ENCODE measurements around the gene ZBTB3. TPM values are rescaled to one million over a fixed set of nuclear protein-coding genes. Genes with fewer than 3 reads are reported as not detected.
A peak's percentile ranks its signal among the peaks of the same experiment; 100 is the strongest.
"Not testable (repeated sequence)": the region's sequence is repeated elsewhere in the genome, so short reads cannot be mapped to it uniquely, and the experiment has no call there.

ZBTB3 gene
- total and polyA plus RNA-seq, 8 donors = 7.3 to 11.2 (median 8.9) TPM

GRCh38 chr11:62747475-62748160, 6.3 kb downstream of the ZBTB3 start:
- no peak for TF ChIP-seq CTCF (IDR thresholded peaks at IDR 0.05)
- Histone ChIP-seq H3K27ac (no peak overlapping the region), H3K4me3 (no peak overlapping the region), H3K4me1 (peaks cover 2 to 9% of the 10 kb centered on the region in 2 donors), H3K27me3 (no peaks in the 10 kb centered on the region), H3K36me3 (peaks cover 0 to 12% of the 10 kb centered on the region in 2 donors), H3K9me3 (no peaks in the 10 kb centered on the region)
- DNase-seq (no peak), ATAC-seq (no peak)
- intact Hi-C loops (cut with DNase I) = no loop called here

DNA sequence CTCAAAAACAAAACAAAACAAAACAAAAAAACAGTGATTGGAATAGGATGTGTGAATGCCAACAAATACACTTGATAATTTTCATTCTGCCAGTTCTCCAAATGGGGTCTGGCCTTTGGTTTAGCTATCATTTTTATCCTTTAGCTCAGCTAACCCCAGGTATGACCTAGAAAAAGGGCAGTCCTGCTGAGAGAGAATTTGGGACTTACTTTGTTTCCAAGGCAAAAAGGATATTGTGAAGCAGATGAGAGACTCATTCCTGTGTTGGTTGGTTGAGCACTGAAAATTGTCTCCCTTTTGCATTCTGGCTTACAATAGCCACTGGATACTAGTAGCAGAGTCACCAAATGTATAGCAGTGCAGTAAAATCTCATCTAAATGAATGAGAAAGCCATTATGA, 16.8 kb downstream of the ZBTB3 start:
- no peak overlapping the region for H3K4me3 ChIP-seq
- intact Hi-C loops (cut with DNase I) = no loop called here
- peaks cover 0 to 93% of the 10 kb centered on the region in 2 donors for H3K36me3 ChIP-seq
- no peaks in the 10 kb centered on the region for H3K9me3 ChIP-seq
- ATAC-seq = no peak
- no peaks in the 10 kb centered on the region for H3K27me3 ChIP-seq
- DNase-seq = no peak
- no peak overlapping the region for H3K27ac ChIP-seq
- no peak for TF ChIP-seq CTCF (IDR thresholded peaks at IDR 0.05)
- peaks cover 0 to 8% of the 10 kb centered on the region in 2 donors for H3K4me1 ChIP-seq

DNA sequence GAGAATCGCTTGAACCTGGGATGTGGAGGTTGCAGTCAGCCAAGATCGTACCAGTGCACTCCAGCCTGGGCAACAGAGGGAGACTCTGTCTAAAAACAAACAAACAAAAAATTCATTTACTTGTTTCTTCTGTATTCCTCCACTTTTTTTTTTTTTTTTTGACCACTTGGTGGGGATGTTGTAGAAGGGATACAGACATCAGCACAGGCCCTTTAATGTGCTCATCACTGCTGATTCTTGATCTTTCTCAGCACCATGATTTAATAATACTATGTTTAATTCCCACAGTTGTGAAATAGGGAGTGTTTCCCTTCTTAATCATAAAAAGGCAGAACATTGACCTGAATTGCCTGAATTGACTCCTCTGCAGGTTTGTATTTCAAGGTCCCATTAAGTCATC, 21.1 kb downstream of the ZBTB3 start:
- Histone ChIP-seq H3K36me3 (peaks cover 0 to 63% of the 10 kb centered on the region in 2 donors), H3K27me3 (no peaks in the 10 kb centered on the region), H3K4me3 (no peak overlapping the region), H3K9me3 (no peaks in the 10 kb centered on the region), H3K27ac (no peak overlapping the region), H3K4me1 (peaks cover 13 to 36% of the 10 kb centered on the region in 2 donors)
- intact Hi-C loops (cut with DNase I) = no loop called here
- ATAC-seq (no peak), DNase-seq (no peak)
- no peak for TF ChIP-seq CTCF (IDR thresholded peaks at IDR 0.05)

GRCh38 chr11:62730076-62730475, 23.9 kb downstream of the ZBTB3 start:
- DNase-seq; ATAC-seq; H3K9me3 ChIP-seq; H3K27me3 ChIP-seq; intact Hi-C loops (cut with DNase I): not testable (repeated sequence)
- peaks cover 0 to 35% of the 10 kb centered on the region in 2 donors for H3K36me3 ChIP-seq
- peak overlapping the region in 1 of 2 donors; percentile 94 for H3K27ac ChIP-seq
- peak overlapping the region in 1 of 2 donors; percentile 95 for H3K4me3 ChIP-seq
- peaks cover 17 to 44% of the 10 kb centered on the region in 2 donors for H3K4me1 ChIP-seq

DNA sequence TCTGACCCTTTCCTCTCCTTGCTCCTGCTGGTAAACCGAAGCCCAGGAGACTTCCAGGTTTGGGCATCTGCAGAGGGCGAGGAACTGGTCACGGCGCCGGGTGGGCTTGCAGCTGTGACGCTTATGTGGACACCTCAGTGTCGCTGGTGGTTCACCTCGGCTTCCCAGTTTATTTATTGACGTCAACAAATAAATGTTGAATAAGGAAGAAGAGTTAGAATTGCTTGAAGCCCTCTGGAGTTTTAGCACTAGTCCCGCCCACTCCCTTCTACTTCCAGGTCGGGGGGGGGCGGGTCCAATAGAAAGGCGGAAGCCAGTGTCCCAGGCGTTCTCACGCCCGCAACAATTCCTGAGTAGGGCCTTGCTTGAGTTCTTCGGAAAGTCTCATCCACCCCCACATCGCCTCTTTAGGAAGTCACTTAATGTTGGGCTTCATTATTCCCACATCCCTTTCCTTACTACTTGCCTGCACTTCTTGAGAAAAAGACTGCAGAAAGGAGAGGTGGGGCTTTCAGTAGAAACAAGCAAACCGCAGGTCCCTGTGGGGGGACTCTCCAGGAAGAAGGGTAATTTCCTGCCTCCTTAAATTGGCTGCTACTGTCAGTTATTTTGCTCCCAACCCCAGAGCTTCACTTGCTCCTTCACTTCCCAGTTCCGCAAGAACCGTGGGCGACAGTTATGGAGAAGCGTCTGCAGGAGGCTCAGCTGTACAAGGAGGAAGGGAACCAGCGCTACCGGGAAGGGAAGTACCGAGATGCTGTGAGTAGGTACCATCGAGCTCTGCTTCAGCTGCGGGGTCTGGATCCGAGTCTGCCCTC, 25.6 kb downstream of the ZBTB3 start, which contains the start of gene TTC9C:
Gene TTC9C, plus strand, starts transcription at position 316 of the 818 bp plus-strand sequence. Its CDS starts 363 bp downstream, at position 679.
- Histone ChIP-seq H3K9me3 (no peaks in the 10 kb centered on the region), H3K27me3 (no peaks in the 10 kb centered on the region), H3K4me3 (peak within 1 kb of the TSS; percentile 95 to 96), H3K4me1 (peaks cover 28 to 61% of the 10 kb centered on the region in 2 donors), H3K27ac (peak within 1 kb of the TSS; percentile 94 to 98), H3K36me3 (peaks cover 0 to 26% of the 10 kb centered on the region in 2 donors)
- intact Hi-C loops (cut with DNase I) = no loop called here
- no peak for TF ChIP-seq CTCF (IDR thresholded peaks at IDR 0.05)
- DNase-seq (peak; percentile 83 to 91 (median 88)), ATAC-seq (peak; percentile 80)
